Measurements from ENCODE around the gene DHRS3.

DHRS3 gene

DNA sequence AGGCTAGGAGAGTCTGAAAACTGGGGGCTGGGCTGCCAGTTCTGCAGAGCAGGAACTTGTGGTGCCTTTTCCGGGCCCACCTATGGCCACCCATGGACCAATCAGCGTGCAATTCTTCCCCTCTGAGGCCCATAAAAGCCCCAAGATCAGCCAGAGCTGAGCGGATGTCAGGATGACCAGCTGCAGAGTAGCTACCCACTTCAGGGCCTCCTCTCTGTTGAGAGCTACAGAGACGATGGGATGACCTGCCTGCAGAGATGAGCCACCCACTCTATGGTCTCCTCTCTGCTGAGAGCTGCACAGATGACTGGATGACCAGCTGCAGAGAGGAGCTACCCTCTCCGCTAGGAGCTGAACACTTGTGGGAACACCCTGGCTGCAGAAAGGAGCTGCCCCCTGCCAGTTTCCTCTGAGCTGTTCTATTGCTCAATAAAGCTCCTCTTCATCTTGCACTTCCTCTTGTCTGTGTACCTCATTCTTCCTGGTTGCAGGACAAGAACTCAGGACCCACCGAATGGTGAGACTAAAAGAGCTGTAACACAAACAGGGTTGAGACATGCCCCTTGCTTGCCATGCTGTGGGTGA is 13.0 kb upstream of the DHRS3 start:
- TF ChIP-seq TAF1 (IDR thresholded peaks at IDR 0.05; ENCODE audit: borderline replicate concordance, insufficient read depth, low read length) (no peak), REST (IDR thresholded peaks at IDR 0.05; ENCODE audit: insufficient read depth in 1 of 2, low read depth in 2 of 2, low read length in 2 of 2) (no peak), SIN3A (IDR thresholded peaks at IDR 0.05; ENCODE audit: borderline replicate concordance, insufficient read depth, low read length) (no peak), POLR2AphosphoS5 (IDR thresholded peaks at IDR 0.05; ENCODE audit: low read depth, low read length) (no peak), FOXP2 (optimal IDR thresholded peaks at IDR 0.05; ENCODE audit: borderline replicate concordance, extremely low read depth, extremely low read length, insufficient read depth) (no peak)

GRCh38 chr1:12629985-12630760 is 12.2 kb upstream of the DHRS3 start:
- no peak for TF ChIP-seq TAF1 (IDR thresholded peaks at IDR 0.05; ENCODE audit: borderline replicate concordance, insufficient read depth, low read length)
- TF ChIP-seq POLR2AphosphoS5 (IDR thresholded peaks at IDR 0.05; ENCODE audit: low read depth, low read length): no peak
- TF ChIP-seq SIN3A (IDR thresholded peaks at IDR 0.05; ENCODE audit: borderline replicate concordance, insufficient read depth, low read length): no peak

DNA sequence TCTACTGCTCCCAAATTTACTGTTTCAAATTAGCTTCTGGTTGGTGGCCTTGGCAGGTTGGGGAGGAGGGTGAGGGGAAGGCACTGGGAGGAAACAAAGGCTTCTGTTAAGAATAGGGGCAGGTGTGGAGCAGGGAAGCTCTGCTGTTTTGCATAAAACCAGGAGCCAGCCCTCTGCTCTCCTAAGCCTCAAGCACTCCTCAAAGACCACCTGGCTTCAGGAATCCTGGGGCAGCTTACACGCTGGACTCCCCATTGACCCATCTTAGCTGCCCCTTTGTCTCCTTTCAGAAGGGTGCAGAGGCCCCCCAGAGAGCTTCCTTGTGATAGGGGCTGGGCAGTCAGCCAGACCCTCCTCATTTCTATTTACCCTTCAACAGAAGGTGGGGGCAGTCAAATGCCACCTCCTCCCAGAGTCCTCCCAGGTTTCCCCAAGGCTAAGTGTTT is 11.5 kb upstream of the DHRS3 start:
- no peak for TF ChIP-seq SIN3A (IDR thresholded peaks at IDR 0.05; ENCODE audit: borderline replicate concordance, insufficient read depth, low read length)
- TF ChIP-seq POLR2AphosphoS5 (IDR thresholded peaks at IDR 0.05; ENCODE audit: low read depth, low read length): 0 out of 2 replicates have a peak, but pooled peaks have one; percentile 25
- TF ChIP-seq TAF1 (IDR thresholded peaks at IDR 0.05; ENCODE audit: borderline replicate concordance, insufficient read depth, low read length): no peak
- no peak for TF ChIP-seq FOXP2 (optimal IDR thresholded peaks at IDR 0.05; ENCODE audit: borderline replicate concordance, extremely low read depth, extremely low read length, insufficient read depth)

DNA sequence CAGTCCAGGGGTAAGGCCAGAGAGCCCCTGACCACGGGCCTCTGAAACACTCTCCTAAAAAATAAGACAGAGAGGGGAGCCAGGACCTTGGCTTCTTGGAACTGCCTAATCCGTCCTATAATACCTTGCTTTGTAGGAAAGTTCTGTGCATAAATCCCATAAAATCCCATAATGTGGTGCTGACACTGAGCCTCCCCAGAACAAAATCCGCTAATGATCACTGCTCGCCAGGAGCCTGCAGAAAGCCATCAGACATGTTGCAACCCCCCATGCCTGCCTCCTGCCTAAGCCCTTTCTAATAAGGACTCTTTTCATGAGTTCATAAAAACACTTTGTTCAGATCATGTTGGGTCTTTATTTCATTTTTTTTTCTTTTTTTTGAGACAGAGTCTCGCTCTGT is 9.3 kb upstream of the DHRS3 start:
- no peak for TF ChIP-seq REST (IDR thresholded peaks at IDR 0.05; ENCODE audit: insufficient read depth in 1 of 2, low read depth in 2 of 2, low read length in 2 of 2)
- TF ChIP-seq TAF1 (IDR thresholded peaks at IDR 0.05; ENCODE audit: borderline replicate concordance, insufficient read depth, low read length): no peak
- TF ChIP-seq SIN3A (IDR thresholded peaks at IDR 0.05; ENCODE audit: borderline replicate concordance, insufficient read depth, low read length): no peak
- TF ChIP-seq POLR2AphosphoS5 (IDR thresholded peaks at IDR 0.05; ENCODE audit: low read depth, low read length): no peak
- TF ChIP-seq FOXP2 (optimal IDR thresholded peaks at IDR 0.05; ENCODE audit: borderline replicate concordance, extremely low read depth, extremely low read length, insufficient read depth): no peak

- TF ChIP-seq FOXP2 (optimal IDR thresholded peaks at IDR 0.05; ENCODE audit: borderline replicate concordance, extremely low read depth, extremely low read length, insufficient read depth) (no peak), REST (IDR thresholded peaks at IDR 0.05; ENCODE audit: insufficient read depth in 1 of 2, low read depth in 2 of 2, low read length in 2 of 2) (no peak), SIN3A (IDR thresholded peaks at IDR 0.05; ENCODE audit: borderline replicate concordance, insufficient read depth, low read length) (no peak), TAF1 (IDR thresholded peaks at IDR 0.05; ENCODE audit: borderline replicate concordance, insufficient read depth, low read length) (no peak), POLR2AphosphoS5 (IDR thresholded peaks at IDR 0.05; ENCODE audit: low read depth, low read length) (no peak)
These were observed 8.9 kb upstream of the DHRS3 start for GRCh38 chr1:12626888-12627287.

DNA sequence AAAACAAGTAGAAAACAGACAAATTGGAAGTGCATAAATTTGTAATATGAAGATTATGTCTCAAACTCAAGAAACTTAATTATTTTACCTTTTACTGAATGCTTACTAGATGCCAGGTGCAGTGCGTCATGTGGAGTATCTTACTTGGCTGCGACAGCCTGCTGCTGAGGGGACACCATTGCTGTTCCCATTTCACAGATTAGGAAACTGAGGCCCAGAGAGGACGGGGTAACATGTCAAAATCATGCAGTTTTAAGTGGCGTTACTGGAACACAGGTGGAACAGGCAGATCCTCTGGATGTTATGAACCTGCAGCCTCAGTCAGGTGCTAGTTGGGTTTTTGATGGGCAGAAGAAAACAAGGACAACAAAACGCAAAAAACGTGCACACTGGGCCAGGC is 7.3 kb upstream of the DHRS3 start:
- TF ChIP-seq POLR2AphosphoS5 (IDR thresholded peaks at IDR 0.05; ENCODE audit: low read depth, low read length): no peak
- no peak for TF ChIP-seq TAF1 (IDR thresholded peaks at IDR 0.05; ENCODE audit: borderline replicate concordance, insufficient read depth, low read length)
- TF ChIP-seq SIN3A (IDR thresholded peaks at IDR 0.05; ENCODE audit: borderline replicate concordance, insufficient read depth, low read length): no peak
- TF ChIP-seq FOXP2 (optimal IDR thresholded peaks at IDR 0.05; ENCODE audit: borderline replicate concordance, extremely low read depth, extremely low read length, insufficient read depth): no peak
- TF ChIP-seq REST (IDR thresholded peaks at IDR 0.05; ENCODE audit: insufficient read depth in 1 of 2, low read depth in 2 of 2, low read length in 2 of 2): no peak
